IMR-90 (cell line): Measurements from ENCODE around the gene RALGAPA1. TPM values are rescaled to one million over a fixed set of nuclear protein-coding genes. Genes with fewer than 3 reads are reported as not detected.
"Not testable (repeated sequence)": the region's sequence is repeated elsewhere in the genome, so short reads cannot be mapped to it uniquely, and the experiment has no call there.

Experiments
- ATAC-seq: fragments of 200-7000 bp; cut with Tn5 transposase; 2 replicates; pipeline ENCODE4 v1.9.1; 2020; ENCODE audit warnings: low read depth, mild to moderate bottlenecking, moderate library complexity
- BruUV-seq: library from RNA; stranded (reverse); fragments of 400-500 nt; replicated peaks from 2 replicates; lab custom pipeline; 2021; lab: Mats Ljungman, UMichigan
- CTCF ChIA-PET: fragments of 300-600 bp; formaldehyde crosslinking; extraction: SDS; loops from one replicate; lab custom pipeline; 2021; ENCODE audit warnings: antibody characterized with exemption; lab: Yijun Ruan, JAX
- POLR2A ChIA-PET: fragments of 300-600 bp; sonication (Branson Sonifier 250); formaldehyde crosslinking; loops from one replicate; lab custom pipeline; 2022; ENCODE audit warnings: antibody characterized with exemption; ENCODE audit not compliant: unreplicated experiment; lab: Charles Lee
- DNase-seq: peaks from one replicate; pipeline ENCODE4 v3.0.0; 2013
- H2AFZ ChIP-seq: replicated peaks from 2 replicates; pipeline ENCODE3; 2013; ENCODE audit warnings: low read length, mild to moderate bottlenecking; ENCODE audit not compliant: poor library complexity
- H2AK5ac ChIP-seq: 2 replicates; pipeline ENCODE4 v1.6.1; 2013; ENCODE audit warnings: low read depth, low read length, inconsistent platforms
- H2AK9ac ChIP-seq: replicated peaks from 2 replicates; pipeline ENCODE3; 2013; ENCODE audit warnings: mild to moderate bottlenecking, low read depth, low read length, moderate library complexity; ENCODE audit not compliant: poor library complexity
- H2BK120ac ChIP-seq: 2 replicates; pipeline ENCODE4 v1.6.1; 2013; ENCODE audit warnings: low read depth, low read length, inconsistent platforms
- H2BK15ac ChIP-seq: 3 replicates; pipeline ENCODE4 v1.6.1; 2013; ENCODE audit warnings: low read depth, low read length, inconsistent platforms
- H2BK20ac ChIP-seq: 2 replicates; pipeline ENCODE4 v1.6.1; 2013; ENCODE audit warnings: low read depth, mild to moderate bottlenecking, inconsistent platforms, low read length, moderate library complexity
- H2BK5ac ChIP-seq: 2 replicates; pipeline ENCODE4 v1.6.1; 2013; ENCODE audit warnings: mild to moderate bottlenecking, low read depth, low read length, inconsistent platforms; ENCODE audit not compliant: poor library complexity, severe bottlenecking
- H3K14ac ChIP-seq: replicated peaks from 2 replicates; pipeline ENCODE4 v1.6.1; 2013; ENCODE audit warnings: low read depth, low read length, inconsistent platforms
- H3K18ac ChIP-seq: 2 replicates; pipeline ENCODE4 v1.6.1; 2013; ENCODE audit warnings: low read depth, low read length, control low read depth
- H3K23ac ChIP-seq: 2 replicates; pipeline ENCODE4 v1.6.1; 2013; ENCODE audit warnings: low read depth, low read length, inconsistent platforms
- H3K27ac ChIP-seq: 2 replicates; pipeline ENCODE4 v1.5.1; 2013; ENCODE audit warnings: mild to moderate bottlenecking, control low read depth, low read length; ENCODE audit not compliant: insufficient read depth
- H3K27me3 ChIP-seq: 2 replicates; pipeline ENCODE4 v1.6.1; 2013; ENCODE audit warnings: low read length; ENCODE audit not compliant: control insufficient read depth, insufficient read depth
- H3K36me3 ChIP-seq: 2 replicates; pipeline ENCODE4 v1.6.1; 2013; ENCODE audit warnings: low read length, mixed read lengths; ENCODE audit not compliant: control insufficient read depth, insufficient read depth
- H3K4ac ChIP-seq: 2 replicates; pipeline ENCODE4 v1.6.1; 2013; ENCODE audit warnings: low read depth, low read length, inconsistent platforms
- H3K4me1 ChIP-seq: 2 replicates; pipeline ENCODE4 v1.6.1; 2013; ENCODE audit warnings: low read length, mixed read lengths; ENCODE audit not compliant: control insufficient read depth, insufficient read depth
- H3K4me2 ChIP-seq: 2 replicates; pipeline ENCODE4 v1.6.1; 2013; ENCODE audit warnings: low read depth, mild to moderate bottlenecking, control low read depth, low read length, moderate library complexity
- H3K4me3 ChIP-seq: 2 replicates; pipeline ENCODE4 v1.5.1; 2013; ENCODE audit warnings: low read depth, mild to moderate bottlenecking, control low read depth, low read length, moderate library complexity; ENCODE audit not compliant: insufficient read depth
- H3K56ac ChIP-seq: 2 replicates; pipeline ENCODE4 v1.6.1; 2013; ENCODE audit warnings: low read length, inconsistent platforms; ENCODE audit not compliant: insufficient read depth; ENCODE audit errors: extremely low read depth
- H3K79me1 ChIP-seq, 2 experiments: 2 replicates each; pipeline ENCODE4 v1.6.1; 2013; ENCODE audit warnings: low read length in 2 of 2, inconsistent platforms in 1 of 2, low read depth in 1 of 2
- H3K9ac ChIP-seq: 2 replicates; pipeline ENCODE4 v1.6.1; 2013; ENCODE audit warnings: low read depth, low read length, control low read depth
- H3K9me1 ChIP-seq: 2 replicates; pipeline ENCODE4 v1.6.1; 2013; ENCODE audit warnings: low read length, inconsistent platforms; ENCODE audit not compliant: insufficient read depth
- H3K9me3 ChIP-seq: 2 replicates; pipeline ENCODE4 v1.6.1; 2013; ENCODE audit warnings: low read length; ENCODE audit not compliant: control insufficient read depth, insufficient read depth
- H4K20me1 ChIP-seq: 2 replicates; pipeline ENCODE4 v1.6.1; 2013; ENCODE audit warnings: low read length, inconsistent platforms; ENCODE audit not compliant: insufficient read depth
- H4K5ac ChIP-seq: 2 replicates; pipeline ENCODE4 v1.6.1; 2013; ENCODE audit warnings: mild to moderate bottlenecking, low read depth, low read length, control low read depth
- H4K8ac ChIP-seq, 2 experiments: 2 replicates each; pipeline ENCODE4 v1.6.1; 2013; ENCODE audit warnings: low read depth in 2 of 2, low read length in 2 of 2, control low read depth in 1 of 2, inconsistent platforms in 1 of 2
- H4K91ac ChIP-seq: 2 replicates; pipeline ENCODE4 v1.6.1; 2013; ENCODE audit warnings: low read depth, low read length, inconsistent platforms; ENCODE audit not compliant: insufficient read depth
- FOS ChIP-seq: fragments of 150-350 bp; IDR thresholded peaks from 2 replicates; pipeline ENCODE4 v1.6.1; 2016; ENCODE audit warnings: low read depth, low read length
- RAD21 ChIP-seq: IDR thresholded peaks from 2 replicates; pipeline ENCODE4 v1.6.1; 2012; ENCODE audit warnings: low read length, improper control_type of control experiment
- WGBS, 2 experiments: methylation state at CpG; one replicate each; pipeline versions ENCODE4 v1.1.5 to v1.1.7; 2013; ENCODE audit warnings: missing lambda C conversion rate in 2 of 2; ENCODE audit not compliant: insufficient read length in 1 of 2; ENCODE audit errors: extremely low coverage in 2 of 2; 5-methylcytosine and 5-hydroxymethylcytosine counted together
- dilution Hi-C: fragments of 300-500 bp; cut with HindIII; formaldehyde crosslinking; loops from one replicate; pipeline ENCODE4 v1.14.3; 2018; ENCODE audit warnings: low sequenced_read_pairs; ENCODE audit not compliant: unreplicated experiment
- in situ Hi-C: fragments of 300-500 bp; cut with MboI; formaldehyde crosslinking; loops from 3 replicates; pipeline ENCODE4 v1.14.3; 2019; ENCODE audit warnings: low sequenced_read_pairs, inconsistent platforms, mixed read lengths
- intact Hi-C: fragments of 100-400 bp; cut with micrococcal nuclease; formaldehyde crosslinking; loops from 2 replicates; pipeline ENCODE4 v1.10.0; 2022
- polyA plus RNA-seq, 3 experiments: library from polyadenylated mRNA; depleted of rRNA; stranded (reverse); fragments of >200 nt; gene quantifications; 2 replicates each; pipeline ENCODE4 v1.2.3, GENCODE V29; 2012; ENCODE audit warnings: low replicate concordance in 1 of 3
- total RNA-seq: library from RNA; depleted of rRNA; stranded (reverse); fragments of >200 nt; gene quantifications from 2 replicates; pipeline ENCODE4 v1.2.3, GENCODE V29; 2012

Gene RALGAPA1
- total and polyA plus RNA-seq, 2 of the 4 experiments (the other 2 are of a cell fraction), result 5.1 to 25.6 TPM

- no peak overlapping the region for H2BK15ac ChIP-seq
- ATAC-seq (peak; percentile 79), DNase-seq (peak; percentile 13)
- no peak overlapping the region for H2BK5ac ChIP-seq
- no CpG with 5 or more reads among the region's 1 CpG for WGBS, 2 experiments
- H4K91ac ChIP-seq, result no peak overlapping the region
- no TSS peak for BruUV-seq
- H2AK9ac ChIP-seq, result no peak overlapping the region
- no peaks in the 10 kb centered on the region for H3K27me3 ChIP-seq
- H2BK20ac ChIP-seq, result no peak overlapping the region
- no peak overlapping the region for H3K27ac ChIP-seq
- H4K8ac ChIP-seq, result no peak overlapping the region
- H2AFZ ChIP-seq, result no peak overlapping the region
- H3K4me1 ChIP-seq, result 0 out of 2 replicates have a peak, but pooled peaks cover 2% of the 10 kb centered on the region
- H3K4me2 ChIP-seq, result no peak overlapping the region
- H4K20me1 ChIP-seq, result no peaks in the 10 kb centered on the region
- H3K18ac ChIP-seq, result no peak overlapping the region
- 0 out of 2 replicates have a peak, but pooled peaks cover 3% of the 10 kb centered on the region for H3K36me3 ChIP-seq
- no peak overlapping the region for H3K4ac ChIP-seq
- no peak for TF ChIP-seq RAD21
- no peak for TF ChIP-seq FOS
- in situ Hi-C loops, result no loop called here
- no peak overlapping the region for H3K14ac ChIP-seq
- ChIA-PET POLR2A (no interaction called here), CTCF (no interaction called here)
- H3K9me1 ChIP-seq, result 0 out of 2 replicates have a peak, but pooled peaks cover 7% of the 10 kb centered on the region
- no peaks in the 10 kb centered on the region; a peak in 1 of 4 replicates for H3K79me1 ChIP-seq
- no peaks in the 10 kb centered on the region for H3K9me3 ChIP-seq
- dilution Hi-C loops, result no loop called here
- no peak overlapping the region for H3K56ac ChIP-seq
- H3K4me3 ChIP-seq, result no peak overlapping the region
- no peak overlapping the region for H2AK5ac ChIP-seq
- no peak overlapping the region for H3K23ac ChIP-seq
- no peak overlapping the region for H2BK120ac ChIP-seq
- H3K9ac ChIP-seq, result no peak overlapping the region
- H4K5ac ChIP-seq, result no peak overlapping the region
- intact Hi-C loops, result no loop called here
Observed at GRCh38 chr14:35740215-35740614, 68.9 kb downstream of the RALGAPA1 start.

GRCh38 chr14:35735163-35735562 is 73.9 kb downstream of the RALGAPA1 start:
- H4K8ac ChIP-seq, H3K18ac ChIP-seq, H3K36me3 ChIP-seq, H3K4me1 ChIP-seq, H4K91ac ChIP-seq, H2AK5ac ChIP-seq, ATAC-seq, in situ Hi-C loops, H3K4me3 ChIP-seq, BruUV-seq, H3K9ac ChIP-seq, H3K9me1 ChIP-seq, H3K23ac ChIP-seq, CTCF ChIA-PET, H3K56ac ChIP-seq, H3K4me2 ChIP-seq, H3K9me3 ChIP-seq, H2BK120ac ChIP-seq, DNase-seq, H2BK20ac ChIP-seq, POLR2A ChIA-PET, H2AFZ ChIP-seq, H4K20me1 ChIP-seq, intact Hi-C loops, H3K27ac ChIP-seq, H4K5ac ChIP-seq, H3K27me3 ChIP-seq, H2AK9ac ChIP-seq, H2BK5ac ChIP-seq, H3K14ac ChIP-seq, H2BK15ac ChIP-seq, H3K4ac ChIP-seq, dilution Hi-C loops, H3K79me1 ChIP-seq: not testable (repeated sequence)
- WGBS, 2 experiments, result no CpG with 5 or more reads among the region's 3 CpGs
